Stimulated activated CD4-positive, alpha-beta T cell treated with anti-CD3 and anti-CD28 coated beads, Interleukin-2, amount 100 ng/mL, for 48 hours (primary cell): Measurements from ENCODE around the gene NSG1.

Experiments
- DNase-seq, 2 donors: peaks; one replicate each; pipeline ENCODE4 v3.0.0-alpha.2; 2020

The NSG1 gene

DNA sequence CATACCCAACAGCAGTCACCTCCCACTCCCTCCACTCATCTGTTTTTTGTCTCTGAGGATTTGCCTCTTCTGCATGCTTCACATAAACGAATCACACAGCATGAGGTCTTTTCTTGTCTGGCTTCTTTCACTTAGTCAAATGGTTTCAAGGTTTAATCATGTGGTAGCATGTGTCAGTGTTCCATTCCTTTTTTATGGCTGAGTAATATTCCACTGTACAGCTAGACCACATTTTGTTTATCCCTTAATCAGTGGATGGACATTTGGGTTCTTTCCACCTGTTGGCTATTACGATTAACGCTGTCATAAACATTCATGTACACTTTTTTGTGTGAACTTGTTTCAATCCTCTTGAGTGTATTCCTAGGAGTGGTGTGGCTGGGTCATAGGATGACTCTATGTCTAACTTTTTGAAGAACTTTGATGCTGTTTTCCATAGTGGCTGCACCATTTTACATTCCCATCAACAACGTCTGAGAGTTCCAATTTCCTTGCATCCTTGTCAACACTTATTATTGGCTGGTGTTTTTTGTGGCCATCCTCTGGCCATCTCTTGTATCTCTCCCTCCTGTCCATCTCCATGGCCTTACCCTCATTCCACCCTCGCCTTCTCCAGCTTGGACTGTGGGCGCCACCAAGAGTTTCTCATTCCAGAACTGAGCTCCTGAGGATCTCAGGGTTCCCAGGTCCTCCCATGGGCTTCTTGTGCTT lies 12.4 kb upstream of the NSG1 start:
- DNase-seq, result no peak

GRCh38 chr4:4376074-4376473 lies 10.8 kb upstream of the NSG1 start:
- DNase-seq, result no peak

GRCh38 chr4:4377191-4377590 lies 9.7 kb upstream of the NSG1 start:
- no peak for DNase-seq

GRCh38 chr4:4377732-4378460 lies 9.0 kb upstream of the NSG1 start:
- DNase-seq, result no peak

- no peak for DNase-seq
Observed at GRCh38 chr4:4379540-4380087, 7.3 kb upstream of the NSG1 start.

- no peak for DNase-seq
Observed at GRCh38 chr4:4383085-4383484, 3.8 kb upstream of the NSG1 start.

DNA sequence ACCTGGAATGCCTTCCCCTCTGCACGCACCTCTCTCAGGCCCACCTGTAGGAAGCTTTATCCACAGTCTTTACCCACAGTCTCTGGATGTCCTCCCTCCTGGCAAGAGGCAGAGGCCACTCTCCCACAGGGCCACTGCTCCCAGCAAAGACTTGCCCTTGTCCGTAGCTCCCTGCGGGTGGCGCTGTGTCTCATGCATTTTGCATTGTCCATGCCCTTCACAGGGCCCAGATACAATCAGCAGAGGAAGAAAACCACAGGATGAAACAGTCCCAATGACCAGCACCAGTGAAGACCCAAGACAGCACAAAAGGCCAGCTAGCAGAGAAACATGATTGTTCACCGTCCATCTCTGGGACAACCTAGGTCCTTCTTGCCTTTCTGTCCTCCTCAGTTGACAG lies 2.1 kb upstream of the NSG1 start:
- no peak for DNase-seq

GRCh38 chr4:4385729-4386295 lies 1.1 kb upstream of the NSG1 start:
- DNase-seq, result no peak

DNA sequence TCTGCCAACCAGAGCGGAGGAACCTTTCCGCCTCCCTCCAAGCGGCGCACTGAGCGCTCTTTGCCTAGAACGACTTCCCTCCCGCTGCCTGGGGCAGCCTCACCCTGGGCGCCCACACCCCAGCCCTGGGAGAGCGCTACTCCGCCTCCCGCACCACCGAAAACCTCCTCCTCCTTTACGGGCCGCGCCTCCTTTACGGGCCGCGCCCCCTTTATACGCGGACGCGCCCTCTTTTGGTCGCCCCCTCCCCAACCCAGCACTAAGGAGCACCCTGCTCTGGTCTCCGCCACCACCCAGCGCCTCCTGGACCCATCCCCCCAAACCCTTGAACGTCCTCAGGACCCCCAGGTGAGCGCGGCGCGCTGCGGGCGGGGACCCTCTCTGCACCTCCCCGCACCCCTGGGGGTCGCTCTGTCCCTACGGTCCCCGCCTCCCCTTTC lies 586 bp upstream of the NSG1 start:
- no peak for DNase-seq

GRCh38 chr4:4387531-4388310 lies 819 bp downstream of the NSG1 start:
- DNase-seq, result no peak

DNA sequence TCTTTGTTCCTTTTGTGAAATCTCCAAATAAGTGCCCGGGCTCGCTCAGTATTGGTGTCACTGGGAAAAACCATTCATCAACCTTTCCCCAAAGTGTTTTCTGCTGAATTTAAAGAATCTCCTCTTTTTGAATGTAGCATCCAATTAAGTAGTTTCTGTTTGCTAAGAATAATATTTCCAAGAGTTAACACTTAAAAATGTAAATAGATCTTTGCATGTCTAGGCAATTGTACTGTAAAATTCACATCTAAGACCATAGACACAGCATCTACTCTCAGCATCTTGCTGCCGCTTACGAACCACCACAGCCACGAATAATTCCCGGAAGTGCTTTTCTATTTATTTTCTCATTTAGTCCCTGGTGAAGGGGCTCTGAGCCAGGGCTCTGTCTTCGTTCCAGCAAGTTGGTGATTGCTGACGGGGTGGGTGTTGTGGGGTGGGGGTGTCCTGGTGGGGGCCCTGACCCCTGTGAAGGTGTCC lies 1.4 kb downstream of the NSG1 start:
- DNase-seq, result no peak

- DNase-seq, result no peak
Observed at GRCh38 chr4:4388836-4389575, 2.1 kb downstream of the NSG1 start.

DNA sequence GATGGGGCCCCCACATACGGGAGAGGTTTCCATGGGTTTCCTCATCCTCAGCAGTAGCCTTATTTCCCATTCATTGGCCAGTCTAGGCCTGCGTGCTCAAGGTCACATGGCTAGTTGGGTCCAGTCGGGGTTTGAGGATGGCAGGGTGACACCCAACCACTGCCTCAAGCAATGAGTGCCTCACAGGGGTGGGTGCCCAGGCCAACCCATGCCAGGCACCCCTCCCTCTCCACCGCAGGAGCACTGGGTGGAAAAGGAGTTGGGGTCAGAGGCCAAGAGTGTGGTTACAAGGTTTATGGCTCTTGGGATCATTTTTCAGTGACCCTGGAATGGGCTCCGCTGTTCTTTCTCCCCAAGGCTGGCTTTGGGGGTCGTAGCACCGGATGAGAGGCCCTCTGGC lies 3.1 kb downstream of the NSG1 start:
- no peak for DNase-seq

DNA sequence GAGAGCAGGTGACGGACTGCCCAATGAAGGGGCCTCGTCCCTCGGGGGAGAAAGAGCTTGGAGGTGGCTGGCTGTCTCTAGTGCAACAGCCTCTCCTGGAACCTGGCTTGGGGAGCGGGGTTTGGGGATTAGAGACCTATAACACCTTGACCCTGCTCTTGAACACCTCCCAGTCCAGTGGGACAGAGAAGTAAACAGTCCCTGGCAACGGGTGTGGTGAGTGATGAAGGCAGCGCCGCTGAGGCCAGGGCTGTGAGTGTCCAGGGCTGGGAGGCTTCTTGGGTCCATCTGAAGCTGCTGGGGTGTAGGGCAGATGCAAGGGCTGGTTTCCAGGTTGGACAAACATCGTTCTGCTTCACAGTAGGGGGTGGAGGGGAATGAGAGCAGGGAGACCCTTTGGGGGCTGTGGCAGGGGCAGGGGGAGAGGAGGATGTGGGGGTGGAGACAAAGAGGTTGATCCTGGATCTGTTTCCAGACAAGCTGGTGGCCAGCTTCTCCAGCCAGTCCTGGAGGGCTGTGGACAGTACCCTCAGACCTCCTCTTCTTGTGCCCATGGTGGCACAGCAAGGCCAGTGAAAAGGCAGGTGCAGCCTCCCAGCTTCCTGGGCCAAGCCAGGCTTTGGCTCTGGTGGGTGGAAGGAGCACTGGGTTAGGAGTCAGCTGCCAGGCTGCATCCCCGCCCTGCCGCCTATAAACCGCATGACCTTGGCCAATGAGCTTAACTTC lies 3.8 kb downstream of the NSG1 start:
- DNase-seq, result no peak

- no peak for DNase-seq
Observed at GRCh38 chr4:4391866-4392265, 5.0 kb downstream of the NSG1 start.

- DNase-seq, result no peak
Observed at GRCh38 chr4:4392501-4393183, 5.7 kb downstream of the NSG1 start.

- DNase-seq, result no peak
Observed at GRCh38 chr4:4394644-4395043, 7.7 kb downstream of the NSG1 start.

- DNase-seq, result no peak
Observed at GRCh38 chr4:4395371-4395770, 8.5 kb downstream of the NSG1 start.

DNA sequence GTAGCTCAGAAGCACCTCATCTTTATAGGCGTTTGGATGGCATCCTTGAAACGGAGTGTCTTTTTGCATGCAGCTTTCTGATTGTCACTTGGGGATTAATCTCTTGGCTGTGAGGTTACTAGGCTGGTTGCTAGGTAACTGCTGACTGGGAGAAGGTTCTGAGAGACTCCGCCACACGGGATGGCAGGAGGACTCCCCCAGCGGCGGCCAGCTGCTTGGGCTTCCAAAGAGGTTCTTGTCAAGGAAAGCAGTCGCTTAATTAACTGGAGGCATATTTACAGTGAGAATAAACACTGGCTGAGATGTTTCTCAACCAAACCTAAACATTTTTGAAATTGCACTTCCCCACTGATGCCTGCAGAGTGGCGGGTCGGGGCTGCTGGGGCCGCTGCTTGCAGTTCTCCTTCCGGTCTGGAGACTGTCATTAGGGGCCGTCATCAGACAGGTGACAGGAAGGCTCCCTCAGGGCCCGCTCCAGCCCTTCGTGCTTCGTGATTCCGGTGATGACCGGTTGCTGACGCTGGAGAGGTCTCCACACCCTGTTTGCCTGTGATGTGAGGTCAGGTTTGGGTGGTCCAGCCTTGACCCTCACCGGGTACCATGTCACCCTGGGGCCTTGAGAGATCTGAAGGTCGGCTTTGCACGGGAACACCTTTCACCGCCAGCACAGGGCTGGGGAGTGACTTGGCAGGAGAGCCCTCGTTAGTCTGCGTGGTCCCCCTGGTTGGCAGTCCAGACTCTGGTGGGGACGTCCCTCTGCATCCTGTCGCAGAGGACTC lies 9.1 kb downstream of the NSG1 start:
- no peak for DNase-seq
